Endothelial cell of umbilical vein (primary cell): ENCODE data around the gene TULP1.

Experiments used
- EZH2 ChIP-seq: IDR thresholded peaks from 2 replicates; pipeline ENCODE4 v1.6.1; 2012; ENCODE audit warnings: borderline replicate concordance, low read depth, mild to moderate bottlenecking, moderate library complexity, low read length, inconsistent platforms; ENCODE audit not compliant: severe bottlenecking
- FOS ChIP-seq: IDR thresholded peaks from 2 replicates; pipeline ENCODE4 v1.6.1; 2011; ENCODE audit warnings: mild to moderate bottlenecking, low read length, moderate library complexity, borderline replicate concordance; ENCODE audit not compliant: insufficient read depth
- GATA2 ChIP-seq: IDR thresholded peaks from 2 replicates; pipeline ENCODE4 v1.7.0; 2011; ENCODE audit warnings: low read depth, mild to moderate bottlenecking, moderate library complexity, mixed read lengths, low read length; ENCODE audit not compliant: insufficient read length, insufficient read depth
- JUN ChIP-seq: IDR thresholded peaks from 2 replicates; pipeline ENCODE4 v1.6.1; 2011; ENCODE audit warnings: borderline replicate concordance, low read depth; ENCODE audit not compliant: insufficient read length, insufficient read depth
- MYC ChIP-seq: IDR thresholded peaks from one replicate; pipeline ENCODE4 v1.6.1; 2011; ENCODE audit warnings: mild to moderate bottlenecking, low read depth, low read length
- POLR2A ChIP-seq: IDR thresholded peaks from 2 replicates; pipeline ENCODE4 v1.6.1; 2012; ENCODE audit warnings: low read depth, mild to moderate bottlenecking, control low read depth, low read length
- POLR2AphosphoS5 ChIP-seq: IDR thresholded peaks from 2 replicates; pipeline ENCODE4 v1.6.1; 2012; ENCODE audit warnings: low read depth, mild to moderate bottlenecking, control low read depth, low read length, moderate library complexity; ENCODE audit not compliant: insufficient read depth
- TF ChIP-seq, protein P1 (sequence below), 2 donors: IDR thresholded peaks; 1 replicate in 1 of 2; 2 replicates in 1 of 2; pipeline ENCODE4 v1.5.1; 2011; ENCODE audit warnings: low read length in 2 of 2, mild to moderate bottlenecking in 2 of 2, moderate library complexity in 2 of 2, control low read depth in 1 of 2, inconsistent platforms in 1 of 2, low read depth in 1 of 2; ENCODE audit not compliant: insufficient read depth in 1 of 2; ENCODE audit errors: extremely low read depth in 1 of 2
- TF ChIP-seq, protein P2 (sequence below): IDR thresholded peaks from 2 replicates; pipeline ENCODE4 v1.6.1; 2011; ENCODE audit not compliant: insufficient read depth, insufficient read length

DNA sequence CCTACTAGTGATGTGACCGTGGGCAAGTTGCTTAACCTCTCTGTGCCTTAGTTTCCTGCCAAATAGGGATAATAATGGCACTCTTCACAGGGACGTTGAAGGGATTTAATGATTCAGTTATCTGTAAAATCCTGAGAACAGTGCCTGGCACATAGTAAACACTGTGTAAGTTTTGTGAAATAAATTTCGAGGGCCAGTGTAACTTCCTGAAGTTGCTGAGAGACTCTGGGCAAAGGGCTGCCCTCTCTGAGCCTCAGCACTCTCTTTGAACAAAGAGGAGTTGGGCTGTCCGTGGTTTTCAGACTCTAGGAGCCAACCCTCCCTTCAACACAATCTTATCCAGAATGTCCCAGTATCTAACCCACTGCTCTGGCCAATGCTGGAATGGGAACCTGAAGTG, 13.3 kb downstream of the TULP1 start:
- TF ChIP-seq EZH2 (no peak), POLR2AphosphoS5 (no peak), POLR2A (no peak), JUN (no peak), FOS (no peak), GATA2 (no peak), MYC (no peak)
- TF ChIP-seq, protein P1, sequence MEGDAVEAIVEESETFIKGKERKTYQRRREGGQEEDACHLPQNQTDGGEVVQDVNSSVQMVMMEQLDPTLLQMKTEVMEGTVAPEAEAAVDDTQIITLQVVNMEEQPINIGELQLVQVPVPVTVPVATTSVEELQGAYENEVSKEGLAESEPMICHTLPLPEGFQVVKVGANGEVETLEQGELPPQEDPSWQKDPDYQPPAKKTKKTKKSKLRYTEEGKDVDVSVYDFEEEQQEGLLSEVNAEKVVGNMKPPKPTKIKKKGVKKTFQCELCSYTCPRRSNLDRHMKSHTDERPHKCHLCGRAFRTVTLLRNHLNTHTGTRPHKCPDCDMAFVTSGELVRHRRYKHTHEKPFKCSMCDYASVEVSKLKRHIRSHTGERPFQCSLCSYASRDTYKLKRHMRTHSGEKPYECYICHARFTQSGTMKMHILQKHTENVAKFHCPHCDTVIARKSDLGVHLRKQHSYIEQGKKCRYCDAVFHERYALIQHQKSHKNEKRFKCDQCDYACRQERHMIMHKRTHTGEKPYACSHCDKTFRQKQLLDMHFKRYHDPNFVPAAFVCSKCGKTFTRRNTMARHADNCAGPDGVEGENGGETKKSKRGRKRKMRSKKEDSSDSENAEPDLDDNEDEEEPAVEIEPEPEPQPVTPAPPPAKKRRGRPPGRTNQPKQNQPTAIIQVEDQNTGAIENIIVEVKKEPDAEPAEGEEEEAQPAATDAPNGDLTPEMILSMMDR (IDR thresholded peaks at IDR 0.05; ENCODE audit: extremely low read depth in 1 of 2, insufficient read depth in 1 of 2, low read depth in 1 of 2, low read length in 2 of 2), result no peak
- TF ChIP-seq, protein P2, sequence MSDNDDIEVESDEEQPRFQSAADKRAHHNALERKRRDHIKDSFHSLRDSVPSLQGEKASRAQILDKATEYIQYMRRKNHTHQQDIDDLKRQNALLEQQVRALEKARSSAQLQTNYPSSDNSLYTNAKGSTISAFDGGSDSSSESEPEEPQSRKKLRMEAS, result no peak
